GM12878 (cell line): Measurements from ENCODE around the gene TRIM50. TPM values are rescaled to one million over a fixed set of nuclear protein-coding genes. Genes with fewer than 3 reads are reported as not detected.
"Not testable (repeated sequence)": the region's sequence is repeated elsewhere in the genome, so short reads cannot be mapped to it uniquely, and the experiment has no call there.

Source experiments
- ATAC-seq: fragments of 200-7000 bp; cut with Tn5 transposase; 3 replicates; pipeline ENCODE4 v1.9.1; 2020; ENCODE audit warnings: mild to moderate bottlenecking, moderate library complexity
- Bru-seq: library from RNA; stranded (reverse); fragments of 400-500 nt; gene quantifications from one replicate; lab custom pipeline; 2021; lab: Mats Ljungman, UMichigan
- BruChase-seq, 2 experiments: library from RNA; stranded (reverse); fragments of 400-500 nt; gene quantifications; one replicate each; lab custom pipeline; 2021; lab: Mats Ljungman, UMichigan
- BruUV-seq: library from RNA; stranded (reverse); fragments of 400-500 nt; replicated peaks from 2 replicates; lab custom pipeline; 2021; lab: Mats Ljungman, UMichigan
- CTCF ChIA-PET: fragments of 300-600 bp; sonication (Branson Sonifier 250); formaldehyde crosslinking; extraction: SDS; loops from one replicate; lab custom pipeline; 2021; ENCODE audit warnings: inconsistent platforms; lab: Yijun Ruan, JAX
- POLR2A ChIA-PET: fragments of 350-600 bp; formaldehyde crosslinking; extraction: SDS; loops from one replicate; lab custom pipeline; 2021; ENCODE audit warnings: inconsistent platforms; lab: Charles Lee
- RAD21 ChIA-PET: fragments of 300-600 bp; sonication (Branson Sonifier 250); formaldehyde crosslinking; loops from one replicate; lab custom pipeline; 2023; ENCODE audit warnings: antibody characterized with exemption; ENCODE audit not compliant: unreplicated experiment; lab: Charles Lee
- SMC1A ChIA-PET: fragments of 300-600 bp; sonication (Branson Sonifier 250); formaldehyde crosslinking; loops from one replicate; lab custom pipeline; 2023; ENCODE audit not compliant: unreplicated experiment, uncharacterized antibody; lab: Charles Lee
- DNase-seq: peaks from one replicate; pipeline ENCODE4 v3.0.0-alpha.2; 2011; ENCODE audit warnings: low read depth, low spot score
- FAIRE-seq: peaks from 3 replicates; lab custom pipeline; 2011; peaks lifted over from hg19 to GRCh38; lab: Jason Lieb, UNC
- H2AFZ ChIP-seq: 2 replicates; pipeline ENCODE4 v1.6.0; 2011; ENCODE audit warnings: low read depth, low read length, control low read depth; ENCODE audit not compliant: control insufficient read depth
- H3K27ac ChIP-seq: 2 replicates; pipeline ENCODE4 v1.5.1; 2011; ENCODE audit warnings: control low read depth; ENCODE audit not compliant: control insufficient read depth, insufficient read depth
- H3K27me3 ChIP-seq, 2 experiments: replicated peaks in 1 of 2; 2 replicates each; pipeline versions ENCODE4 v1.6.0 to v1.6.1; 2011; ENCODE audit warnings: low read length in 1 of 2; ENCODE audit not compliant: control insufficient read depth in 2 of 2, insufficient read depth in 2 of 2
- H3K36me3 ChIP-seq, 2 experiments: 2 replicates each; pipeline ENCODE4 v1.5.1; 2011; ENCODE audit warnings: low read length in 1 of 2; ENCODE audit not compliant: control insufficient read depth in 2 of 2, insufficient read depth in 2 of 2
- H3K4me1 ChIP-seq: 2 replicates; pipeline ENCODE4 v1.6.1; 2011; ENCODE audit warnings: mild to moderate bottlenecking, low read length, moderate library complexity, mixed read lengths; ENCODE audit not compliant: control insufficient read depth, insufficient read depth
- H3K4me2 ChIP-seq: 2 replicates; pipeline ENCODE4 v1.6.0; 2011; ENCODE audit warnings: control low read depth; ENCODE audit not compliant: control insufficient read depth, insufficient read depth
- H3K4me3 ChIP-seq: fragments of 200-600 bp; sonication (generic); 2 replicates; pipeline ENCODE4 v1.5.1; 2016
- H3K79me2 ChIP-seq: 2 replicates; pipeline ENCODE4 v1.6.0; 2011; ENCODE audit warnings: low read length; ENCODE audit not compliant: control insufficient read depth, insufficient read depth
- H3K9ac ChIP-seq: 2 replicates; pipeline ENCODE4 v1.8.0; 2011; ENCODE audit warnings: low read length, control low read depth, mixed read lengths; ENCODE audit not compliant: control insufficient read depth, insufficient read depth
- H3K9me3 ChIP-seq: replicated peaks from 3 replicates; pipeline ENCODE4 v1.5.1; 2011; ENCODE audit warnings: mild to moderate bottlenecking, low read length; ENCODE audit not compliant: control insufficient read depth, insufficient read depth
- H4K20me1 ChIP-seq: 2 replicates; pipeline ENCODE4 v1.6.0; 2011; ENCODE audit not compliant: control insufficient read depth, insufficient read depth
- EED ChIP-seq: sonication (generic); IDR thresholded peaks from 2 replicates; pipeline ENCODE4 v1.6.1; 2016; ENCODE audit warnings: antibody characterized with exemption, low read depth
- HCFC1 ChIP-seq: fragments of 150-350 bp; IDR thresholded peaks from 2 replicates; pipeline ENCODE4 v1.6.1; 2014; ENCODE audit warnings: low read length
- IKZF2 ChIP-seq, 2 experiments: fragments of 450-650 bp; IDR thresholded peaks; 2 replicates each; pipeline ENCODE4 v1.6.1; 2017; ENCODE audit warnings: mild to moderate bottlenecking in 2 of 2, moderate library complexity in 2 of 2
- MEF2B ChIP-seq: fragments of 450-650 bp; IDR thresholded peaks from 2 replicates; pipeline ENCODE4 v1.6.1; 2018; ENCODE audit warnings: mild to moderate bottlenecking, moderate library complexity; ENCODE audit not compliant: partially characterized antibody, poor library complexity, severe bottlenecking
- SREBF2 ChIP-seq: IDR thresholded peaks from 2 replicates; pipeline ENCODE4 v1.6.1; 2012; ENCODE audit warnings: mild to moderate bottlenecking, low read length
- ZNF592 ChIP-seq: fragments of 450-650 bp; IDR thresholded peaks from 2 replicates; pipeline ENCODE4 v1.6.1; 2017; ENCODE audit warnings: mild to moderate bottlenecking, moderate library complexity
- WGBS: methylation state at CpG from one replicate; pipeline ENCODE4 v1.1.6; 2016; ENCODE audit warnings: low lambda C conversion rate; ENCODE audit not compliant: insufficient replicate concordance, insufficient coverage; ENCODE audit errors: missing lambda C conversion rate; 5-methylcytosine and 5-hydroxymethylcytosine counted together
- in situ Hi-C: fragments of 300-500 bp; cut with MboI; formaldehyde crosslinking; loops from 9 replicates; pipeline ENCODE4 v1.14.3; 2018; ENCODE audit warnings: mixed read lengths
- intact Hi-C: fragments of 100-400 bp; cut with micrococcal nuclease; formaldehyde crosslinking; loops from one replicate; pipeline ENCODE4 v1.14.2; 2022; ENCODE audit not compliant: unreplicated experiment
- long read RNA-seq, 2 experiments: library from polyadenylated mRNA; unstranded; transcript quantifications; one replicate each; pipeline ENCODE4 v2.0.0, GENCODE V29; 2019 to 2020
- polyA minus RNA-seq, 3 experiments: library from RNA; depleted of rRNA, polyadenylated mRNA; stranded (reverse); fragments of >200 nt; gene quantifications; 2 replicates each; pipeline ENCODE4 v1.2.3, GENCODE V29; 2011
- polyA plus RNA-seq, 11 experiments: library from polyadenylated mRNA; depleted of rRNA in 4 of 11; unstranded in 6 of 11; stranded (reverse) in 5 of 11; fragments of >200 nt; fragmentation: Nextera tagmentation in 4 of 11; fragmentation: Illumina TruSeq in 1 of 11; extraction: Ambion mirVana in 4 of 11; extraction: Trizol in 1 of 11; gene quantifications; 1 replicate in 1 of 11; 2 replicates in 10 of 11; pipeline versions ENCODE4 v1.2.1 to v1.2.3, GENCODE V29; 2011 to 2016; ENCODE audit warnings: inconsistent platforms in 2 of 11, missing spikeins in 2 of 11, low read depth in 1 of 11
- total RNA-seq, 4 experiments: library from RNA; depleted of rRNA in 3 of 4; stranded (reverse); fragments of >200 nt in 3 of 4; fragmentation: Illumina TruSeq in 1 of 4; extraction: Trizol in 1 of 4; gene quantifications; 2 replicates each; pipeline versions ENCODE4 v1.2.1 to v1.2.3, GENCODE V29; 2013 to 2021

The TRIM50 gene
- not detected in 2 replicates for total RNA-seq (2013; cell fraction: nucleolus; rRNA removed)
- total RNA-seq (2014; rRNA removed): not detected in 2 replicates
- total RNA-seq (2014; rRNA removed; fragmentation: Illumina TruSeq; extraction: Trizol): not detected in 2 replicates
- not detected in 2 replicates for total RNA-seq (2021)
- polyA plus RNA-seq (2011; ENCODE audit: low read depth): not detected
- not detected in 2 replicates for polyA plus RNA-seq (2011; rRNA removed)
- not detected in 2 replicates for polyA plus RNA-seq (2011; cell fraction: cytosol; rRNA removed)
- polyA plus RNA-seq (2011; cell fraction: nucleus; rRNA removed): not detected in 2 replicates
- polyA plus RNA-seq (2012): not detected in 2 replicates
- not detected in 2 replicates for polyA plus RNA-seq (2014; fragmentation: Illumina TruSeq; extraction: Trizol)
- polyA plus RNA-seq (2014; fragmentation: Nextera tagmentation; extraction: Ambion mirVana): not detected
- polyA plus RNA-seq (2014; rRNA removed): not detected in 2 replicates
- polyA plus RNA-seq (2016; fragmentation: Nextera tagmentation; extraction: Ambion mirVana): not detected
- not detected in 2 replicates for polyA minus RNA-seq (2011; rRNA and poly(A)+ RNA removed)
- polyA minus RNA-seq (2011; cell fraction: cytosol; rRNA and poly(A)+ RNA removed): not detected in 2 replicates
- polyA minus RNA-seq (2011; cell fraction: nucleus; rRNA and poly(A)+ RNA removed): not detected in 2 replicates
- percentile 11 among the genes with signal in this experiment for Bru-seq, nascent RNA
- percentile 15 among the genes with signal in this experiment for BruChase-seq, experiment 1, labeled RNA remaining after a 6-hour chase
- BruChase-seq, experiment 2, labeled RNA remaining after a 2-hour chase: percentile 14 among the genes with signal in this experiment
- long read RNA-seq, experiment 1: 0 reads
- long read RNA-seq, experiment 2: 0 reads

DNA sequence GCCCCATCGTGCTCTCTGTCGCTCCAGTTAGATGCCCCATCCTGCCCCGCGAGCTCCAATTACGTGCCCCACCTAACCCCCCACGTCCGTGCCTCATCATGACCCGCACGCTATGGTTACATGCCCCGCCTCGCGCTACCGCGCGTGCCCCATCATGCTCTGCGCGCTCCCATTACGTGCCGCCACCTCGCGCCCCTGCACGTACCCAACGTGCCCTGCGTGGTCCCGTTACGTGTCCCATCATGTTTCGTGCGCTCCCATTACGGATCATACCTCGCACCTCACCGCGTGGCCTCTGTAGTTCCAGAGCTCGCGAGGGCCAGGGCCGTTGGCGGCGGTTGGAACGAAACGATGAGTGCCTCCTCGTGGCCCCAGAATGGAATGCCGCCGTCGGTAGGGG is at the start of gene TRIM50, which contains the start of gene FKBP6:
Gene TRIM50 (minus strand): TSS at position 161 of the 400 bp plus-strand sequence. CDS start 3,295 bp downstream, outside the sequence.
Gene FKBP6 (plus strand): TSS at position 240 of the 400 bp plus-strand sequence. CDS start 268 bp downstream, outside the sequence.
- ChIA-PET RAD21 (interaction anchor here (0.9 kb wide), 1 partner anchor 123 kb away, joined by 3 read pairs; no protein-coding TSS in a partner anchor), CTCF (interaction anchor here (1.3 kb wide), 1 partner anchor 123 kb away, joined by 5 read pairs; no protein-coding TSS in a partner anchor)
- BruUV-seq, H3K4me1 ChIP-seq, ATAC-seq, H3K36me3 ChIP-seq, POLR2A ChIA-PET, H3K27ac ChIP-seq, DNase-seq, H2AFZ ChIP-seq, H3K9me3 ChIP-seq, H3K27me3 ChIP-seq, H3K79me2 ChIP-seq, H3K4me2 ChIP-seq, H3K9ac ChIP-seq, SMC1A ChIA-PET, H3K4me3 ChIP-seq, H4K20me1 ChIP-seq, intact Hi-C loops, FAIRE-seq, in situ Hi-C loops: not testable (repeated sequence)
- WGBS: 94% methylated on average over 42 of the region's 43 CpGs

GRCh38 chr7:73376671-73377412 is 49.0 kb upstream of the TRIM50 start:
- intact Hi-C loops: no loop called here
- in situ Hi-C loops: no loop called here
- ChIA-PET POLR2A (no interaction called here), CTCF (no interaction called here), SMC1A (no interaction called here), RAD21 (no interaction called here)
- Histone ChIP-seq H3K79me2 (no peaks in the 10 kb centered on the region), H3K4me2 (no peak overlapping the region), H3K9me3 (no peaks in the 10 kb centered on the region), H3K27ac (no peak overlapping the region), H3K9ac (no peak overlapping the region), H3K27me3 (no peaks in the 10 kb centered on the region), H4K20me1 (no peaks in the 10 kb centered on the region), H3K4me3 (no peak overlapping the region), H2AFZ (no peak overlapping the region), H3K4me1 (no peaks in the 10 kb centered on the region), H3K36me3 (no peaks in the 10 kb centered on the region)
- DNase-seq (no peak), FAIRE-seq (no peak), ATAC-seq (no peak)
- WGBS: 60% methylated on average over 20 of the region's 20 CpGs
- no TSS peak for BruUV-seq
- TF ChIP-seq IKZF2 (IDR thresholded peaks at IDR 0.05) (no peak), HCFC1 (no peak), EED (no peak), SREBF2 (no peak), MEF2B (no peak), ZNF592 (no peak)
